Stimulated activated CD4-positive, alpha-beta T cell treated with anti-CD3 and anti-CD28 coated beads, Interleukin-4, amount 100 ng/mL, for 4 hours (primary cell): ENCODE data around the gene LAMA5.

ENCODE experiments used
- DNase-seq, 2 experiments: peaks; one replicate each; pipeline ENCODE4 v3.0.0-alpha.2; 2020

LAMA5 gene

DNA sequence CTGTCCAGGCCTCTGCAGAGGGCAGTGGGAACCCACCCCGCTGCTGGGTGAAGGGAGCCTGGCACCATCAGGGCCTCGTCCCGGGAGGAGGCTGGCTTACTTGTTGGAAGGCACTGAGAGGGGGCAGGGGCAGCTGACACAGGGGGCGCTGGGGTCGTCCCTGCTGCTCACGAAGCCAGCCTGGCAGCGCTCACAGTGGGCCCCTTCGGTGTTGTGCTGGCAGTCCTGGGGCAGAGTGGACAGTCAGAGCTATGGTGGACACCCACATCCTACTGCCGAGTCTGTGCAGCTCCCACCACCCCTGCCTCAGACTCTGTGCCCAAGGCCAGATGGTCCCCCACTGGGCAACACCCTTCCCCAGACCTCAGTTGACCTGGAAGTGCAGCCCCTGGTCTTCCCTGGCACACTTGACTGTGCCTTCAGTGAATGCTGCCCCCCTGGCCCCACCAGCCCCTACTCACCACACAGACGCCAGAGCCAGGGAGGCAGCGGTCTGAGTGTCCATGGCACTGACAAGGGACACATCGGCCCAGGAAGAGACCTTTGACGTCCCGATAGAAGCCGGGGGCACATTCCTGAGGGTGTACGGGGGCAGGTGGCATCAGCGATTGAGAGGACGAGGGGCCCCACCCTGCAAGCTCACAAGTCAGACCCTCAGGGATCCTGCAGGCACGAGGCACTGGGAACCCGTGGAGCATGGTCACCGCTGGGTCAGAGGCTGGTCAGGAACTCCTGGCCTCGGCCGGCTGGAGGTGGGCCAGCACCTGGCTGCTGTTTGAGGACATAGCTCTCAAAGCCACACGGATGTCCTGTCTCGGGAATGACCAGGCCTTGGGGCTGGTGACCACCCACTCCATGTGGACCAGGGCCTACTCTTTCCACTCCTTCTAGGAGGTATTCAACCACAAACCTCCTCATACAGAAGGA is 42.9 kb downstream of the LAMA5 start:
- no peak for DNase-seq

- DNase-seq, result no peak
Measured at GRCh38 chr20:62323146-62323979, 43.7 kb downstream of the LAMA5 start.

DNA sequence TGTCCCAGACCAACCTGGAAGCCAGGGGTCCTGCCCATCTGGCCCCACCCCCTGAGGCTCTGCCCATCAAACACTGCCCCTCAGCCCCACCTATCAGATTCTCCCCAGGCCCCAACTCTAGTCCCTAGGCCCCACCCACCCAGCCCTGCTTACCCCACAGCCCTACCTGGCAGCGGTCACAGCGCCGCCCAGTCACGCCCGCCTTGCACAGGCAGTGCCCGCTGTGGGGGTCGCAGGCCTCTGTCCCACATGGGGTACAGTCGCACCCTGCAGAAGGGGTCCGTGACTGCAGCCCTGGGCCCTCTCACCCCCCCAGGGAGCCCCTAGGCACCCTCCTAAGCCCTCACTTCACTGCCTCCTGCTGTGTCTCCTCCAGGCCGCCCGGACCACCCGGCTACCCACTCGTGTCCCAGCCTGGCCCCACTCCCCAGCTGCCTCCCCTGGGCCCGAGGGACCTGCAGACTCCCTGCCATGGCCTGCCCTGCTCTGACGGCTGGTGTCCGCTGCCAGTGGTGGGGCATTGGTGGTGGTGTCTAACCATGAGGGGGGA is 44.5 kb downstream of the LAMA5 start:
- no peak for DNase-seq

DNA sequence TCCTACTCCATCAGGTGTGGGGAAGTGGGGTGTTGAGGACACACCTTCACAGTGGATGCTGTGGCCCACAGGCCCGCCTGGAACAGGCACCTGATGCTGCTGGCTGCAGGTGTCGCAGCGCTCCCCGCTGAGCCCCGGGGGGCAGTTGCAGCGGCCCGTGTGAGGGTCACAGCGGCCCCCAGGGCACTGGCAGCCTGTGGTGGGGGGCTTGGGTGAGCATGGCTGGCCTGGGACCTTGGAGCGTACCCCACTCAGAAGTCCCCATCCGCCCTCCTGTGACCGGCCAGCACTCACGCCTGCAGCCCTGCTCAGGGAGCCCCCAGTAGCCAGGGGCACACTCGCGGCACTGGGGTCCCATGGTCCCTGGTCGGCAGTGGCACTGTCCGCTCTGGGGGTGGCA is 45.1 kb downstream of the LAMA5 start:
- no peak for DNase-seq

- no peak for DNase-seq
Measured at GRCh38 chr20:62321521-62321948, 45.6 kb downstream of the LAMA5 start.

DNA sequence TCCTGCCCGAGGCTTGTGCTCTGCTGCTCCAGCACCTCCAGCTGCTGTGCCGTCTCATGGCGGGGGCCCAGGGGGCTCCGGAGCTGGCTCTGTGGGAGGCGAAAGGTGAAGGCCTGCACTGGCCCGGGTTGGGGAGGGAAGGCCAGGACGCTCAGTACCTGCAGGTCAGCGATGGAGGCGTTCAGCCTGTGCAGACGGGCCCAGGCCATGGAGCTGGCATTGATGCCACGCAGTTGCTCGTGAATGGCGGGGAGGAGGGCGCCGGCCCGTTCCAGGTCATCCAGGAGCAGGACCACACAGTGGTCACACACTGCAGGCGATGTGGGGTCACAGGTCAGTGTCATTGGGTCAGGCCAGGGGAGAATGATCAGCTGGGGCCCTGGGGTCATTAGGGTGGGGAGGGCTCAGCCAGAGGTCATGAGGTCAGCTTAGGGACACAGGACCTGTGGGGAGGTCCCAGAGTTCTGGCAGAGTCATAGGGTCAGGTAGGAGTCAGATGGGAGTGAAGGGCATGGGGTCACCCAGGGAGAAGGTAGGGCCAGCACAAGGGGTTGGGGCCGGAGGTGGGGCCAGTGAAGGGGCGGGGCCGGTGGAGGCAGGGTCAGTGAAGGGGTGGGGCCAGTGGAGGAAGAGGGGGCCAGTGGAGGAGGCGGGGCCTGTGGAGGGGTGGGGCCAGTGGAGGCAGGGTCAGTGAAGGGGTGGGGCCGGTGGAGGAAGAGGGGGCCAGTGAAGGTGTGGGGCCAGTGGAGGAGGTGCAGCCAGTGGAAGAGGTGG is 46.3 kb downstream of the LAMA5 start:
- DNase-seq, result no peak

DNA sequence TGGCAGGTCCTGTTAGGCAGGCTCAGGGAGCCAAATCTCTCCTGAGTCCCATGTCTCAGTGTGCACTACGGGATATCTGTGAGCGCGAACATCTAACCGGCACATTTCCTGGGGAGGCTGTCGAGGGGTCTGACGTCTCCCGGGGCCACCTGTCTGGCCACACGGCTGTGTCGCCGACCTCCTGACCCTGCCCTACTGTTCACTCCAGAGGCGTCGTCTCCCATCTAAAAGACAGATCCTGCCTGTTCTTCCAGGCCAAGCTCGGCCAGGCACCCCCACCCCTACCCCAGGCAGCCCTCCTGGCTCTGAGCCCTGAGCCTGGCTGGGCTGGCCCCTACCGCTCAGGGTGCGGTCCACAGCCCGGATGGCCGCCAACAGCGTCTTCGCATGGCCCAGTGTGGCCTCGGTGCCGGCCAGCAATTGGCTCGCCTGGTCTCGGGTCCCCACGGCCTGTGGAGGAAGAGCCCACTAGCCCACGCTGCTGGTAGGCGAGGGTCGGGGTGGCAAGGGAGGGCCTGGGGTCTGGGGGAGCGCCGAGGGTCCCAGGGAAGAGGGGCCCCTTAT is 47.7 kb downstream of the LAMA5 start:
- no peak for DNase-seq

- DNase-seq, result no peak
Measured at GRCh38 chr20:62318400-62319345, 48.4 kb downstream of the LAMA5 start.

DNA sequence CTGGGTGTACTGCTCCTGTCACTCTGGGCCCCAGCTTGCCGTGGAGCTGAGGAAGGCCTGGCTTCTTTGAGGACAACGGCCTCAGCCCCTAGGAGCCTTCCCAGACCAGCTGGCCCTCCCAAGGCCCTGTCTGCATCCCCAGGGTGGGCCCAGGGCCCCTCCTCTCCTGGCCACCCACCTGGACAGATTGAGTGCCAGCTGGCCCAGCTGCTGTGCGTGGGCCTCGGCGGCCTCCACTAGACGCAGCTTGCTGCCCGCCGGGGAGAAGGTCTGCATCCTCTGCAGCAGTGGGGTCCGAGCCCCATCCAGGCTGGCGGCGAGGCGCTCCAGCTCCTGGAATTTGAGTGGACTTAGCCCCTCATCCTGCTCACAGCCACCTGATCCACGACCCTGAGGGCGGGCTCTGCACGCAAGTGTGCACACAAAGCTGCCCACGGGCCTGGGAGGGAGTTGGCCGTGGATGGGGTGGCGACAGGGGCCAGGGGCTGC is 49.9 kb downstream of the LAMA5 start:
- DNase-seq, result no peak

GRCh38 chr20:62316331-62317166 is 50.6 kb downstream of the LAMA5 start:
- DNase-seq, result no peak

GRCh38 chr20:62315773-62316172 is 51.3 kb downstream of the LAMA5 start:
- DNase-seq, result no peak

- no peak for DNase-seq
Measured at GRCh38 chr20:62314711-62315302, 52.3 kb downstream of the LAMA5 start.

DNA sequence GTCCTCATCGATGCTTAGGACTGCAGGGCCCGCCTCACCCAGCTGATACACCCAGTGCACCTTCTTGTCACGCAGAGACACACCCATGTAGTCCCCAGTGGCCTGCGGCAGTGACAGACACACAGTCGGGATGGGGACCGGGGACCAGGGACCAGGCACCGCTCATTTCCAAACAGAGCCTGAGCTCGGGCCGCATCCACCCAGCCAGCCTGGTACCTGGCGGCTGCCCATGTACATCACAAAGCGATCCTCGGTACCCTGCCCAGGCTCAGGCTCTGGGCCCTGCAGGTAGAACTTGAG is 52.8 kb downstream of the LAMA5 start:
- DNase-seq, result no peak

- no peak for DNase-seq
Measured at GRCh38 chr20:62313460-62314338, 53.4 kb downstream of the LAMA5 start.

- DNase-seq, result no peak
Measured at GRCh38 chr20:62313021-62313420, 54.1 kb downstream of the LAMA5 start.

DNA sequence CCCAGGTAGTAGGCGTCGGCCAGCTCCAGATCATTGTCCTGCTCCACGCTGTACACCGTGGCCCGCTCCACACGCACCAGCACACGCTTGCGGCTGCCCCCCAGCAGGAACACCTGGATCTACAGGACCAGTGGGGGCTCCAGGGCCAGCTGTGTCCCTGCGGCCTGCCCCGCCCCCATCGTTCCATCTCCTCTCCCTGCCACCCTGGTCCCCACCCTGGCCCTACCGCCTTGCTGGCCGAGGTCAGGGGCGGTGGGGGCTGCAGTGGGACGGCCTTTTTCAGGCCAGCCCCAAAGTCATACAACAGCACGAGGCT is 54.5 kb downstream of the LAMA5 start:
- no peak for DNase-seq

- no peak for DNase-seq
Measured at GRCh38 chr20:62311832-62312661, 55.1 kb downstream of the LAMA5 start.

DNA sequence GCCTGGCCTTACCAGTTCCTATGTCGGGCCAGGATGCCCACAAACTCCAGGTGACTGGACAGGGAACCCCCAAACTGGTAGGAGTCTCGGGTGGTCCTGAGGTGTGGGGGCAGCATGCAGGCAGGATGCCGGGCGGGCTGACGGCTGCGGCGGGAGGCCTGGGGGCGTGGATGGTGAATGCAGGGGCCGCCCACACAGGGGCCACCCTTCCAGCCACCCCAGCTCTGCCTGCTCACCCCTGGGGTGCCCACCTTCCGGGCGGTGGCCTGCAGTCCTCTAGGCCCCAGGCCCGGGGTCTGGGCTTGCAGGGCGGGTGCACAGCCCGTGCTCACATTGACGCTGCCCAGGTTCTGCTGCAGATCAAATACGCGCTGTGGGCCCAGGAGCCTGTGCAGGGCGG is 56.0 kb downstream of the LAMA5 start:
- no peak for DNase-seq
